Measurements from ENCODE around the gene CPT1A. TPM values are rescaled to one million over a fixed set of nuclear protein-coding genes. Genes with fewer than 3 reads are reported as not detected.

The CPT1A gene
- total RNA-seq, 1 donor, result 29.3 TPM

DNA sequence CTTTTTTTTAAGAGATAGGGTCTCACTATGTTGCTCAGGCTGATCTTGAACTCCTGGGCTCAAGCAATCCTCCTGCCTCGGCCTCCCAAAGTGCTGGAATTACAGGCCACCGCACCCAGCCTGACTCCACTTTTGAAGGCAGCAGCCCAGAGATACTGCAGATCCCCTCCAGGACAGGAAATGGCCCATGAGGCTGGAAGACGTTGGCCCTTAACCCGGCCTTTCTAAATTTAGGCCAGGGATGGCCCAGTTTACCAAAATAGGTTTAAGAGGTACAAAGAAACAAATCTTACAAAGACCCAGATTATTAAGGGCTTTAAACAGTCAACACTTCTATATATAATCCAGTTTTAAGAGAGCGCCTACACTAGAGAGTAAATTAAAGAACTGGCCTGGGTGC is 32.2 kb downstream of the CPT1A start:
- peaks cover 42% of the 10 kb centered on the region for H3K36me3 ChIP-seq (ENCODE audit: insufficient read depth, low read length)

DNA sequence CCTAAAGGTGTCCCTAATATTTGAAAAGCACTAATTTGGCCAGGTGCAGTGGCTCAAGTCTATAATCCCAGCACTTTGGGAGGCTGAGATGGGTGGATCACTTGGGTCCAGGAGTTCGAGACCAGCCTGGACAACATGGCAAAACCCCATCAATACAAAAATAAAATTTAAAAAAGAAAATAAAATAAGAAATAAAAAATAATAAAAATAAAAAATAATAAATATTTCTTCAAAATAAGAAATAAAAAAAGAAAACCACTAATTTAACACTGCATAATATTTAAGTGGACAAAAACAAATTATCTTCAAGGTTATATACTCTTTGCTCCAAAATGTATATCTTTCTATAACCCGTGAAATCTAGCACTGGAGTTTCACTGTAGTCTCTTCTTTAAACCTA is 32.9 kb downstream of the CPT1A start:
- peaks cover 48% of the 10 kb centered on the region for H3K36me3 ChIP-seq (ENCODE audit: insufficient read depth, low read length)
- H3K4me1 ChIP-seq (ENCODE audit: insufficient read depth, low read length), result peaks cover 7% of the 10 kb centered on the region
- H3K27ac ChIP-seq (ENCODE audit: low read depth, low read length), result no peak overlapping the region
- TF ChIP-seq, protein P1, sequence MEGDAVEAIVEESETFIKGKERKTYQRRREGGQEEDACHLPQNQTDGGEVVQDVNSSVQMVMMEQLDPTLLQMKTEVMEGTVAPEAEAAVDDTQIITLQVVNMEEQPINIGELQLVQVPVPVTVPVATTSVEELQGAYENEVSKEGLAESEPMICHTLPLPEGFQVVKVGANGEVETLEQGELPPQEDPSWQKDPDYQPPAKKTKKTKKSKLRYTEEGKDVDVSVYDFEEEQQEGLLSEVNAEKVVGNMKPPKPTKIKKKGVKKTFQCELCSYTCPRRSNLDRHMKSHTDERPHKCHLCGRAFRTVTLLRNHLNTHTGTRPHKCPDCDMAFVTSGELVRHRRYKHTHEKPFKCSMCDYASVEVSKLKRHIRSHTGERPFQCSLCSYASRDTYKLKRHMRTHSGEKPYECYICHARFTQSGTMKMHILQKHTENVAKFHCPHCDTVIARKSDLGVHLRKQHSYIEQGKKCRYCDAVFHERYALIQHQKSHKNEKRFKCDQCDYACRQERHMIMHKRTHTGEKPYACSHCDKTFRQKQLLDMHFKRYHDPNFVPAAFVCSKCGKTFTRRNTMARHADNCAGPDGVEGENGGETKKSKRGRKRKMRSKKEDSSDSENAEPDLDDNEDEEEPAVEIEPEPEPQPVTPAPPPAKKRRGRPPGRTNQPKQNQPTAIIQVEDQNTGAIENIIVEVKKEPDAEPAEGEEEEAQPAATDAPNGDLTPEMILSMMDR (IDR thresholded peaks at IDR 0.05; ENCODE audit: extremely low read depth, low read depth, low read length), result no peak
- peaks cover 12% of the 10 kb centered on the region for H4K20me1 ChIP-seq (ENCODE audit: insufficient read depth, low read length)
- no peak overlapping the region for H2AFZ ChIP-seq (ENCODE audit: low read length)
- H3K4me3 ChIP-seq (ENCODE audit: insufficient read depth, low read length), result no peak overlapping the region
- peaks cover 13% of the 10 kb centered on the region for H3K79me2 ChIP-seq (ENCODE audit: insufficient read depth, low read length)
- H3K9me3 ChIP-seq (ENCODE audit: low read depth, low read length), result no peaks in the 10 kb centered on the region
- DNase-seq (ENCODE audit: insufficient read length, low spot score, missing footprints), result no peak
- no peak overlapping the region for H3K4me2 ChIP-seq (ENCODE audit: insufficient read depth, low read length)
- H3K27me3 ChIP-seq (ENCODE audit: insufficient read depth, low read length), result no peaks in the 10 kb centered on the region

More for the DNA sequence above, 32.2 kb downstream of the CPT1A start:
- no peak overlapping the region for H3K4me3 ChIP-seq (ENCODE audit: insufficient read depth, low read length)
- no peak for DNase-seq (ENCODE audit: insufficient read length, low spot score, missing footprints)
- TF ChIP-seq, protein P1 (IDR thresholded peaks at IDR 0.05; ENCODE audit: extremely low read depth, low read depth, low read length), result no peak
- no peaks in the 10 kb centered on the region for H3K9me3 ChIP-seq (ENCODE audit: low read depth, low read length)
- H4K20me1 ChIP-seq (ENCODE audit: insufficient read depth, low read length), result peaks cover 13% of the 10 kb centered on the region
- no peaks in the 10 kb centered on the region for H3K27me3 ChIP-seq (ENCODE audit: insufficient read depth, low read length)
- peaks cover 13% of the 10 kb centered on the region for H3K79me2 ChIP-seq (ENCODE audit: insufficient read depth, low read length)
- H3K27ac ChIP-seq (ENCODE audit: low read depth, low read length), result no peak overlapping the region
- H3K4me1 ChIP-seq (ENCODE audit: insufficient read depth, low read length), result peaks cover 7% of the 10 kb centered on the region
- no peak overlapping the region for H2AFZ ChIP-seq (ENCODE audit: low read length)
- no peak overlapping the region for H3K4me2 ChIP-seq (ENCODE audit: insufficient read depth, low read length)

DNA sequence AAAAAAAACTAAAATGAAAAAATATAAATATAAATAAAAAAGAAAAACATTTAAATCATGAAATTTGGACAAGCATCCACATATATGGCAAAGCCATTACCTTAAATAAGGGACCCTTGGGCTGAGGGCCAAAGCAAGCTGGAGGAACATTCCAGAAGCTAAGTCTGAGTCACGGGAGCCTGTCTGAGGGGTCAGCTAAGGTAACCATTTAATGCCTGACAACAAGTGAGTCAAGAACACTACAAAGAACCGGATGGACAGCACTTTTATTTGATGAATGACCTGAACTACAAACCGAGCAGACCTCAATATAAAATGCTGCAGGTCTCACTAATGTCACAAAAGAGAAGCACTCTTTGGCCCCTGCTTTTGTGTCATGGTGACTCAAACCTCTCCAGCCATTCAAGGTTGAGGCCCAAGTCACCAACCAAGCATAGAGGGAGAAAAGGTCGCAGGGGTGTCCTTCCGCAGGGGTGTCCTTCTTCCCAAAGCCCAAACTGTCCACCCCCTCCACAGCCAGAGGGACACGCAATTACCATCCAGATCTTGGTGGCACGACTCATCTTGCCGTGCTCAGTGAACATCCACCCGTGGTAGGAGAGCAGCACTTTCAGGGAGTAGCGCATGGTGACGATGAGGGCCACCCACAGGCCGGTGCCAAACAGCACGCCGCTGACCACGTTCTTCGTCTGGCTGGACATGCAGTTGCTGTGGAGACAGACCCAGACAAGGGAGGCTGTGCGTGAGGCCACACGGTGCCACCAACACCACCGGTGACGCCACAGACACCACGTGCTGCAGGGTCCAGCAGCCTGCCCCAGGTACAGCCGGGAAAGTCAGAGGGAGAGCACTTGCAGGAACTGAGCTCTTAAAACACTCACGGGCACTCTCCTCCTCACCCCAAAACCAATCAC is 34.5 kb downstream of the CPT1A start:
- Histone ChIP-seq H3K36me3 (ENCODE audit: insufficient read depth, low read length) (peaks cover 43% of the 10 kb centered on the region), H3K9me3 (ENCODE audit: low read depth, low read length) (no peaks in the 10 kb centered on the region), H3K79me2 (ENCODE audit: insufficient read depth, low read length) (peaks cover 11% of the 10 kb centered on the region), H3K27me3 (ENCODE audit: insufficient read depth, low read length) (no peaks in the 10 kb centered on the region), H3K4me2 (ENCODE audit: insufficient read depth, low read length) (peak overlapping the region; percentile 9), H4K20me1 (ENCODE audit: insufficient read depth, low read length) (peaks cover 8% of the 10 kb centered on the region), H3K4me1 (ENCODE audit: insufficient read depth, low read length) (peaks cover 7% of the 10 kb centered on the region), H2AFZ (ENCODE audit: low read length) (no peak overlapping the region), H3K4me3 (ENCODE audit: insufficient read depth, low read length) (no peak overlapping the region), H3K27ac (ENCODE audit: low read depth, low read length) (peak overlapping the region; percentile 63)
- peak; percentile 91 for DNase-seq (ENCODE audit: insufficient read length, low spot score, missing footprints)
- TF ChIP-seq, protein P1 (IDR thresholded peaks at IDR 0.05; ENCODE audit: extremely low read depth, low read depth, low read length), result no peak

DNA sequence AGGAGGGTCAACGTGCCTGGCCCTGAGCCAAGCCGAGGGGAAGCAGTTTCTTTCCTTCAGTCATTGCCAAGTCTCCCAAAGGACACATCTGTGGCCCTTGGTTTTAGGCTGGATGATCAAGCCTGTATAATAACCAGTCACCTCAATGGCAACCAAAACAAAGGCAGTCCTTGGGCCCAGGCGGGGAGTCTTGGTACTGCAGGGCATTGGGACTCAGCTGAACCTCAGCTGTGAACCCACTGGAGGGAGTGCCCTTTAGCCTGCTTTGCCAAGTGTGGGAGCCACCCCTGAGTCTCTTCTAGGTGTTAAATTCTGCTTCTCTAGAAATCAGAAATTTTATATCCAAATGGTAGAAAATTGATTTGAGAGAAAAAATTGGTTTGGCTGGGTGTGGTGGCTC is 36.9 kb downstream of the CPT1A start:
- Histone ChIP-seq H4K20me1 (ENCODE audit: insufficient read depth, low read length) (peaks cover 6% of the 10 kb centered on the region), H3K4me2 (ENCODE audit: insufficient read depth, low read length) (no peak overlapping the region), H3K27ac (ENCODE audit: low read depth, low read length) (no peak overlapping the region), H2AFZ (ENCODE audit: low read length) (no peak overlapping the region), H3K4me3 (ENCODE audit: insufficient read depth, low read length) (no peak overlapping the region), H3K79me2 (ENCODE audit: insufficient read depth, low read length) (peaks cover 4% of the 10 kb centered on the region), H3K4me1 (ENCODE audit: insufficient read depth, low read length) (peaks cover 7% of the 10 kb centered on the region), H3K9me3 (ENCODE audit: low read depth, low read length) (no peaks in the 10 kb centered on the region), H3K36me3 (ENCODE audit: insufficient read depth, low read length) (peaks cover 39% of the 10 kb centered on the region), H3K27me3 (ENCODE audit: insufficient read depth, low read length) (no peaks in the 10 kb centered on the region)
- TF ChIP-seq, protein P1 (IDR thresholded peaks at IDR 0.05; ENCODE audit: extremely low read depth, low read depth, low read length), result no peak
- DNase-seq (ENCODE audit: insufficient read length, low spot score, missing footprints), result no peak
